ENCODE measurements around the gene SOX18. TPM values are rescaled to one million over a fixed set of nuclear protein-coding genes. Genes with fewer than 3 reads are reported as not detected.

The SOX18 gene
- total RNA-seq, 3 donors from 2014 or later, result 4.7 to 20.0 (median 12.6) TPM

DNA sequence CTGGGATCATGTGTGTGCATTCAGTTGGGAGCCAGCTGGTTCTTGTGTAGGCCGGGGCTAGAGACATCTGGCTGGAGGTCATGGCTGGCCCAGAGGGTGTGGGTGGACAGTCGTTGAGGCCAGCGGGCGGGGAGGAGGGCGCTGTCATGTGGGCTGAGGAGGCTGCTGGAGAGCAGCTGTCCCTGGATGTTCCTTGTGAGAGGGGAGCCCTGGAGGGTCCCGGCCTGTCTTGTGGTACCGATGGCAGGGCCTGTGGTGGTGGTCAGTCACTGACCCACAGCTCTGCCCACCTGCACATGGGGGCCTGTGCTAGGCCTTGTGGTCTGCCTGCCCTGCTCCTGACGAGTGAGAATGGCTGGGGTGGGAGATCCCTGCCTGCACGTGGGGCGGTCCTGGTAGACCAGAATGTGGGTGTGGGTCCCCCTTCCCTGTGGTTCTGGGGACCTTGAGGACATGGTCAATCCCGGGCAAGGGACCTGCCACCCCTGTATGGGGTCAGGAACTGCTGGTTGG, 15.4 kb downstream of the SOX18 start:
- Histone ChIP-seq H3K4me1 (ENCODE audit: low read depth) (peaks cover 15% of the 10 kb centered on the region), H3K36me3 (ENCODE audit: low read depth) (peaks cover 6% of the 10 kb centered on the region), H3K9me3 (no peaks in the 10 kb centered on the region), H3K4me3 (no peak overlapping the region)
- DNase-seq (peak in 1 of 3 donors; percentile 20), ATAC-seq (no peak)
- TF ChIP-seq, protein P1, sequence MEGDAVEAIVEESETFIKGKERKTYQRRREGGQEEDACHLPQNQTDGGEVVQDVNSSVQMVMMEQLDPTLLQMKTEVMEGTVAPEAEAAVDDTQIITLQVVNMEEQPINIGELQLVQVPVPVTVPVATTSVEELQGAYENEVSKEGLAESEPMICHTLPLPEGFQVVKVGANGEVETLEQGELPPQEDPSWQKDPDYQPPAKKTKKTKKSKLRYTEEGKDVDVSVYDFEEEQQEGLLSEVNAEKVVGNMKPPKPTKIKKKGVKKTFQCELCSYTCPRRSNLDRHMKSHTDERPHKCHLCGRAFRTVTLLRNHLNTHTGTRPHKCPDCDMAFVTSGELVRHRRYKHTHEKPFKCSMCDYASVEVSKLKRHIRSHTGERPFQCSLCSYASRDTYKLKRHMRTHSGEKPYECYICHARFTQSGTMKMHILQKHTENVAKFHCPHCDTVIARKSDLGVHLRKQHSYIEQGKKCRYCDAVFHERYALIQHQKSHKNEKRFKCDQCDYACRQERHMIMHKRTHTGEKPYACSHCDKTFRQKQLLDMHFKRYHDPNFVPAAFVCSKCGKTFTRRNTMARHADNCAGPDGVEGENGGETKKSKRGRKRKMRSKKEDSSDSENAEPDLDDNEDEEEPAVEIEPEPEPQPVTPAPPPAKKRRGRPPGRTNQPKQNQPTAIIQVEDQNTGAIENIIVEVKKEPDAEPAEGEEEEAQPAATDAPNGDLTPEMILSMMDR (IDR thresholded peaks at IDR 0.05), result no peak
- intact Hi-C loops (cut with DNase I, micrococcal nuclease), result no loop called here

DNA sequence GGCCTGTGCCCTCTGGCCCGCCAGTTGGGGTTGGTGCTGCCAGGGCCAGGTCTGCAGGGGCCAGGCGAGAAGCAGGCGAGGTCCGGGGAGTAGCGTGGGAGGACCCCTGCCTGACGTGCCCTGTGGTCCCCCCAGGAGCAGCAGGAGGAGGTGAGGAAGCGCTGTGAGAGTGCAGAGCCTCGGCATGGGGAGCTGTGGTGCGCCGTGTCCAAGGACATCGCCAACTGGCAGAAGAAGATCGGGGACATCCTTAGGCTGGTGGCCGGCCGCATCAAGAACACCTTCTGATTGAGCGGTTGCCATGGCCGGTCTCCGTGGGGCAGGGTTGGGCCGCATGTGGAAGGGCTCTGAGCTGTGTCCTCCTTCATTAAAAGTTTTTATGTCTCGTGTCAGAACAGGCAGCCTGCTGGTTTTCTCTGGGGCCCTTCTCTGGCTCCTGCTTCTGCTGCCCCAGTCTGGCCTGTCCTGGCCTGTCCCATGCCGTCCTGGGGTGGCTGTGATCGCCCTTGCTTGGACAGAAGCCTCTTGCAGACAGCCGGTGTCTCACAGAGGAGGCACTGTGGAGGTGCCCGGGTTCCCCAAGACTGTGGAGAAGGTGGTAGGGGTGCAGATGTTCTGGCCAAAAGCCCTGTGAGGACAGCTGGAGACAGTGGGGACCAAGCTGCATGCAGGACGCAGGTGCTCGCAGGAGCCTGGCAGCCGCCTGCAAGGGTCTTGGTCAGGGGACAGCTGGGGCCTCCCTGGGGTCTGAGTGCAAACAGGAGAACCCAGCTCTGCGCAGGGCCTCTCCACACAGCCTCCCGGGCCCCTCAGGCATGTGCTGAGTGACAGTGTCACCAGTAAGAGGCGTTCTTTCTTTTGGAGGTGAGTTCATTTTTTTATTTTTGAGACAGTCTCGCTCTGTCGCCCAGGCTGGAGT, 16.5 kb downstream of the SOX18 start:
- DNase-seq (peak in 1 of 3 donors; percentile 22), ATAC-seq (no peak)
- no peaks in the 10 kb centered on the region for H3K9me3 ChIP-seq
- intact Hi-C loops (cut with DNase I, micrococcal nuclease), result no loop called here
- peaks cover 6% of the 10 kb centered on the region for H3K36me3 ChIP-seq (ENCODE audit: low read depth)
- no peak overlapping the region for H3K4me3 ChIP-seq
- TF ChIP-seq, protein P1 (IDR thresholded peaks at IDR 0.05), result no peak
- H3K4me1 ChIP-seq (ENCODE audit: low read depth), result peaks cover 10% of the 10 kb centered on the region

DNA sequence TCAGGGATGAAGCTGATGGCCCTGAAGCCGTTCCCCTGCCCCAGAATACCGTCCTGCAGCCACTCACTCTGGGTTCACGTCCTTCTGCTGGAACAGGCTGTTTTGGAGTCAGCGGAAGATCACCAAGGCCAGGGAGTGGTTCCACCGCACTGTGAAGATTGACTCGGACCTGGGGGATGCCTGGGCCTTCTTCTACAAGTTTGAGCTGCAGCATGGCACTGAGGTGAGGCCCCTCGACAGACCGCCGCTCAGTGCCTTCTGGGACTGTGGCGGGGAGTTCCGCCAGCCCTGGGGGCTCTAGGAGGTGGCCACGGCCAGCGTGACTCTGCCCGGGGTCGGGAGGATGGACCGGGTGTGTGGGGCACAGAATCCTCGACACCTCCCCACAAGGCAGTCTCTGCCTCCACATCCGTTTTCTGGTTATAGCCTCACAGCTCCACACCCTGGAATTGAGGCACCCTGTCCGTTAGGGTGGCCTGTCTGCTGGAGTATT, 17.6 kb downstream of the SOX18 start:
- Histone ChIP-seq H3K36me3 (ENCODE audit: low read depth) (peaks cover 10% of the 10 kb centered on the region), H3K4me3 (no peak overlapping the region), H3K4me1 (ENCODE audit: low read depth) (peaks cover 7% of the 10 kb centered on the region), H3K9me3 (no peaks in the 10 kb centered on the region)
- TF ChIP-seq, protein P1 (IDR thresholded peaks at IDR 0.05), result no peak
- intact Hi-C loops (cut with DNase I, micrococcal nuclease), result no loop called here
- ATAC-seq, result no peak
- DNase-seq, result peak in 1 of 3 donors; percentile 28

DNA sequence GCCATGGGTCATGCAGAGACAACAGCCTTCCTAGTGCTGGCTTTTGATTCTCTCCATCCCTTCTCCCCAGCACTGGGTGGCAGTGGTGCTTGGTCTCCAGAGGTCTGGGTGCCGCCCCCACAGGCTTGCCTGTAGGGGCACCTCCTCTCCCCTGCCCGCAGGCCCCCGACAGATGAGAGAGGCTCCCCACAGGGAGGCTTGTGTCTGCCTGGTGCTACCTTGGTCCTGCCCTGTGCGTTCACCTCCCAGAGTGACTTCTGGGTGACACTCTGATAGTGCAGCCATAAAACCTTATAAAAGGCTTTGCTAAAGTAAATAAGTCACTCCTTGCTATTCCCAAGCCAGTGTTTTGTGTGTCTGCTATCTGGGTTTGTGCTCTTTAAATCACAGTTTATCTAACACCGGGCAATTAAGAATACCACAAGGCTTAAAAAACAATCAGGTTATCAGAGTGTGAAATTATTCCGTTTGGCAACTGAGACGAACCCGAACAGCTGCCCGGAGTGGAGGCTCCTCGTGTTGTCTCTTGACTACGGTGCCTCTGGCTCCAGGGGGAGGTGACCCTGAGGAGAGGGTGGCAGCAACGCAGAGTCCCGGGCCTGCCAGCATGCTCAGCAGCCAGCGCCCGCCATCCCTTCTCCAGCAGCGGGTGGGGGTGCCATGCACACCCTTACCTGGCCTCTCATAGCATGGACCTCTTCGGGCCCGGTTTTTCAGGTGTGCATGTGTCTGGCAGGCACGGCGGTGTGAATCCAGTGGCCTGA, 18.9 kb downstream of the SOX18 start:
- ATAC-seq (peak; percentile 95), DNase-seq (peak in 2 of 3 donors; percentile 51 to 55)
- Histone ChIP-seq H3K36me3 (ENCODE audit: low read depth) (peaks cover 10% of the 10 kb centered on the region), H3K4me1 (ENCODE audit: low read depth) (peaks cover 7% of the 10 kb centered on the region), H3K4me3 (no peak overlapping the region), H3K9me3 (no peaks in the 10 kb centered on the region)
- intact Hi-C loops (cut with DNase I, micrococcal nuclease), result no loop called here
- TF ChIP-seq, protein P1 (IDR thresholded peaks at IDR 0.05), result no peak

DNA sequence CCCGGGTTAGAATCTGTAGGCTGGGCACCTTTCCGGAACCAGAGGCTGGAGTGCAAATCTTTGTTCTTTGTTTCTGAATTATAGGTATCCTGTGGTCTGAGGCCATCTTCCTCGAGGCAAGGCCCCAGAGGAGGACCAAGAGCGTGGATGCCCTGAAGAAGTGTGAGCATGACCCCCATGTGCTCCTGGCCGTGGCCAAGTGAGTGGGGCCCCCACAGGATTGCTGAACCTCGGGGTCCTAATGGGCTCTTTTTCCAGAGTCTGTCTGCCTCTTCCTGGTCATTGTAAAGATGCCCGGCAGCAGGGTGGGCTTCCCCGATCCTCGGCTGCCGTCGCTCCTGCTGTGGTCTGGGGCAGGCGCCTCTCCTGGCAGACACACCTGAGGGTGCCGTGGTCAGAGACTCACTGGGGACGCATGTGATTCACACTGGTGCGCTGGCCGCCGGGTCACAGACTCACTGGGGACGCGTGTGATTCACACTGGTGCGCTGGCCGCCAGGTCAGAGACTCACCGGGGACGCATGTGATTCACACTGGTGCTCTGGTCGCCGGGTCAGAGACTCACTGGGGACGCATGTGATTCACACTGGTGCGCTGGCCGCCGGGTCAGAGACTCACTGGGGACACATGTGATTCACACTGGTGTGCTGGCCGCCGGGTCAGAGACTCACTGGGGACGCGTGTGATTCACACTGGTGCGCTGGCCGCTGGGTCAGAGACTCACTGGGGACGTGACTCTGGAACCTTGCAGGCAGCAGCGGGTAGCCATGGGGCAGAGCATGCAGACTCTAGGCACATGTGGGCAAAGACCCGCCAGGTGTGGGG, 19.9 kb downstream of the SOX18 start:
- Histone ChIP-seq H3K4me3 (no peak overlapping the region), H3K4me1 (ENCODE audit: low read depth) (peaks cover 10% of the 10 kb centered on the region), H3K9me3 (no peaks in the 10 kb centered on the region), H3K36me3 (ENCODE audit: low read depth) (peaks cover 10% of the 10 kb centered on the region)
- TF ChIP-seq, protein P1 (IDR thresholded peaks at IDR 0.05), result no peak
- intact Hi-C loops (cut with DNase I, micrococcal nuclease), result no loop called here
- ATAC-seq (no peak), DNase-seq (peak in 1 of 3 donors; percentile 29)

Measured in mucosa of descending colon (tissue), 3 donors.